NCI-H345 (cell line): Measurements from ENCODE around the gene EAF1.
"Not testable (repeated sequence)": the region's sequence is repeated elsewhere in the genome, so short reads cannot be mapped to it uniquely, and the experiment has no call there.

Experiments used
- DNase-seq: peaks from one replicate; lab custom pipeline; 2025; lab: John Stamatoyannopoulos, UW

The EAF1 gene

DNA sequence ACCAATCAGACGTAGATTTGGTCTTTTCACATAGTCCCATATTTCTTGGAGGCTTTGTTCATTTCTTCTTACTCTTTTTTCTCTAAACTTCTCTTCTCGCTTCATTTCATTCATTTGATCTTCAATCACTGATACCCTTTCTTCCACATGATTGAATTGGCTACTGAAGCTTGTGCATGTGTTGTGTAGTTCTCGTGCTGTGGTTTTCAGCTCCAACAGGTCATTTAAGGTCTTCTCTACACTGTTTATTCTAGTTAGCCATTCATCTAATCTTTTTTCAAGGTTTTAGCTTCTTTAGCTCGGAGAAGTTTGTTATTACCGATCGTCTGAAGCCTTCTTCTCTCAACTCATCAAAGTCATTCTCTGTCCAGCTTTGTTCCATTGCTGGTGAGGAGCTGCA is 57.2 kb downstream of the EAF1 start:
- not testable (repeated sequence) for DNase-seq

DNA sequence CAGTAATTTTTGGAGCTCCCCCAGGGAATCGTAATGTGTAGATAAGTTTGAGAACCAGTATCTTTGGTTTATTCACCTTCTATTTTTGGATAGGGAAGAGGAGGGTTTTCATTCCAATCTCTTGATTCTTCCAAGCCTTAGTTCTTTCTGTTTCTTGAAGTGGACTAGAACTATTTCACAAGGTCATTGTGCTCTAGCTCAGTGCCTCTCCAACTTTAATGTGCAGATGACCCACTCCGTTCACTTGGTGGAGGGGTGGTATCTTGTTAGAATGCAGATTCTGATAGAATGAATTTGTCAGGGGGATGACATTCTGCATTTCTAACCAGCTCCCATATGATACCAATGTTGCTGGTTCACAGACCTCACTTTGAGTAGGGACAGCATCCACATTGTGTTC is 58.6 kb downstream of the EAF1 start:
- DNase-seq, result no peak

DNA sequence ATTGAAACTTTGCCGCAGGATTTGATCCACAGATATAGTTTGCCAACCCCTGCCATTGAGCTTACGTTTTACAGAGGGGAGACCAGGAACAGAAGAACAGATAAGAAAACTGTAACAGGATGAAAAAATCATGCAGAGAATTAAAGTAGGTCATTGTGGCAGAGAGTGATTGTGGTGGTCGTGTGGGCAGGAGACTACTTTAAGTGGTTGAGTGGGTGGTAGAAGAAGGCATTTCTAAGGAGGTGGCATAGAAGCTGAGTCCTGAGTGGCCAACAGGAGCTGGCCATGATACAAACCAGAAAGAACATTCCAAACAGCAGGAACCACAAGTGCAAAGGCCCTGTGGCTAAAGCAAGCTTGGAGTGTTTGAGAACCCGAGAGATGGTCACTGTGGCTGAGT is 59.6 kb downstream of the EAF1 start:
- no peak for DNase-seq

DNA sequence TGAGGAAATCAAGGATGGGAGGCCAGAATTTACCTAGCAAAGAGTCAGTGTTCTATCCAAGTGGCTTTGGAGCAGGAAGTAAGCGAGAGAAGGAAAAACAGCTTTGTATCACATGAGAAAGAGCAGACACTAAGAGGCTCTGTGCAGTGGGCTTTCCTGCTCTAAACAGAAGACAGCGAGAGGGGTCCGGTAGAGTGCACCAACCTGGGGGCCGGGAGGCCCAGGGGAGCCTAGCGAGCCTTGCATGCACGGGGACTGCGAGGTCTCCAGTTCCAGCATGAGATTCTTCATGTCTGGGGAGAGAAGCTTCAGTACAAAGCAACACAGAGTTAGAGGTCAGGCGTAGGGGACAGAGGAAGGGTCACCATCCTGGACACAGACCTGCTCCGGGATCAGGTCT is 60.6 kb downstream of the EAF1 start:
- DNase-seq, result no peak

DNA sequence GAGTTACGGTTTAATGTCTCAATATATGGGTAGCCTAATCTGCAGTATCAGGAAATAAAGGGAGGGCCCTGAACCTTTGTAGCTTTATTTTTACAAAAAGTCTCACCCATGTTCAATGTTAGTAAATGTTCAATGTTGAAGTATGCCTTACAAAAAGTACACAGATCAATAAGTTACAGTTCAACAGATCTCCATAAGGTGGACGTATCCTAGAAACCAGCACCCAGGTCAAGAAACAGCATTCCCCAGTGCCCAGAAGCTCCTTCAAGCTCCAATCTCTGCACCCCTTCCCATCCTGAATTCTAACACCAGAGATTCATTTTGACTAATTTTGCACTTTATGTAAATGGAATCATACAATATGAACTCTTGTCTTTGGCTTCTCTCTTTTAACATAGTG is 62.8 kb downstream of the EAF1 start:
- no peak for DNase-seq

DNA sequence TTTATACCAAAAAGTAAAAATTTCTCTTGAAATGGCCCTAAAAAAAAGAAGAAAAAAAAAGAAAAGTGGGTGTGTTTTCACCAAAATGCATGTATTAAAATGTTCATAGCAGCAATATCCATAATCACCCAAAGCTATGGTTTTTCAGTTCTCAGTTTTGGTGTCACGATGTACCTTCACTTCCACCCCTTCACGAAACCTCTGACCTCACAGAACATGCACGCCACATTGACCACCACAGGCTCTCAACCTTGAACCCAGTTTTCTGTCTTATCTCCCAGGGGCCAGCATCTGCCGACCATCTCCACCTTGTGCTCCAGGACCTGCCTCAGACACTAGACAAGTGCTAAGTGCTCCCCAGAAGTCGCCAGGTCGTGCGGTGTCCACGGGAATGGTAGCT is 63.7 kb downstream of the EAF1 start:
- no peak for DNase-seq
